Stimulated activated CD8-positive, alpha-beta memory T cell treated with anti-CD3 and anti-CD28 coated beads, Interleukin-12 subunit alpha, Interleukin-12 subunit beta, amount 100 ng/mL, for 4 hours (primary cell): Measurements from ENCODE around the gene YLPM1.
"Not testable (repeated sequence)": the region's sequence is repeated elsewhere in the genome, so short reads cannot be mapped to it uniquely, and the experiment has no call there.

ENCODE experiments used
- DNase-seq: peaks from one replicate; pipeline ENCODE4 v3.0.0-alpha.2; 2020; ENCODE audit warnings: low read depth

The YLPM1 gene, protein sequence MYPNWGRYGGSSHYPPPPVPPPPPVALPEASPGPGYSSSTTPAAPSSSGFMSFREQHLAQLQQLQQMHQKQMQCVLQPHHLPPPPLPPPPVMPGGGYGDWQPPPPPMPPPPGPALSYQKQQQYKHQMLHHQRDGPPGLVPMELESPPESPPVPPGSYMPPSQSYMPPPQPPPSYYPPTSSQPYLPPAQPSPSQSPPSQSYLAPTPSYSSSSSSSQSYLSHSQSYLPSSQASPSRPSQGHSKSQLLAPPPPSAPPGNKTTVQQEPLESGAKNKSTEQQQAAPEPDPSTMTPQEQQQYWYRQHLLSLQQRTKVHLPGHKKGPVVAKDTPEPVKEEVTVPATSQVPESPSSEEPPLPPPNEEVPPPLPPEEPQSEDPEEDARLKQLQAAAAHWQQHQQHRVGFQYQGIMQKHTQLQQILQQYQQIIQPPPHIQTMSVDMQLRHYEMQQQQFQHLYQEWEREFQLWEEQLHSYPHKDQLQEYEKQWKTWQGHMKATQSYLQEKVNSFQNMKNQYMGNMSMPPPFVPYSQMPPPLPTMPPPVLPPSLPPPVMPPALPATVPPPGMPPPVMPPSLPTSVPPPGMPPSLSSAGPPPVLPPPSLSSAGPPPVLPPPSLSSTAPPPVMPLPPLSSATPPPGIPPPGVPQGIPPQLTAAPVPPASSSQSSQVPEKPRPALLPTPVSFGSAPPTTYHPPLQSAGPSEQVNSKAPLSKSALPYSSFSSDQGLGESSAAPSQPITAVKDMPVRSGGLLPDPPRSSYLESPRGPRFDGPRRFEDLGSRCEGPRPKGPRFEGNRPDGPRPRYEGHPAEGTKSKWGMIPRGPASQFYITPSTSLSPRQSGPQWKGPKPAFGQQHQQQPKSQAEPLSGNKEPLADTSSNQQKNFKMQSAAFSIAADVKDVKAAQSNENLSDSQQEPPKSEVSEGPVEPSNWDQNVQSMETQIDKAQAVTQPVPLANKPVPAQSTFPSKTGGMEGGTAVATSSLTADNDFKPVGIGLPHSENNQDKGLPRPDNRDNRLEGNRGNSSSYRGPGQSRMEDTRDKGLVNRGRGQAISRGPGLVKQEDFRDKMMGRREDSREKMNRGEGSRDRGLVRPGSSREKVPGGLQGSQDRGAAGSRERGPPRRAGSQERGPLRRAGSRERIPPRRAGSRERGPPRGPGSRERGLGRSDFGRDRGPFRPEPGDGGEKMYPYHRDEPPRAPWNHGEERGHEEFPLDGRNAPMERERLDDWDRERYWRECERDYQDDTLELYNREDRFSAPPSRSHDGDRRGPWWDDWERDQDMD (N-terminal part only)

DNA sequence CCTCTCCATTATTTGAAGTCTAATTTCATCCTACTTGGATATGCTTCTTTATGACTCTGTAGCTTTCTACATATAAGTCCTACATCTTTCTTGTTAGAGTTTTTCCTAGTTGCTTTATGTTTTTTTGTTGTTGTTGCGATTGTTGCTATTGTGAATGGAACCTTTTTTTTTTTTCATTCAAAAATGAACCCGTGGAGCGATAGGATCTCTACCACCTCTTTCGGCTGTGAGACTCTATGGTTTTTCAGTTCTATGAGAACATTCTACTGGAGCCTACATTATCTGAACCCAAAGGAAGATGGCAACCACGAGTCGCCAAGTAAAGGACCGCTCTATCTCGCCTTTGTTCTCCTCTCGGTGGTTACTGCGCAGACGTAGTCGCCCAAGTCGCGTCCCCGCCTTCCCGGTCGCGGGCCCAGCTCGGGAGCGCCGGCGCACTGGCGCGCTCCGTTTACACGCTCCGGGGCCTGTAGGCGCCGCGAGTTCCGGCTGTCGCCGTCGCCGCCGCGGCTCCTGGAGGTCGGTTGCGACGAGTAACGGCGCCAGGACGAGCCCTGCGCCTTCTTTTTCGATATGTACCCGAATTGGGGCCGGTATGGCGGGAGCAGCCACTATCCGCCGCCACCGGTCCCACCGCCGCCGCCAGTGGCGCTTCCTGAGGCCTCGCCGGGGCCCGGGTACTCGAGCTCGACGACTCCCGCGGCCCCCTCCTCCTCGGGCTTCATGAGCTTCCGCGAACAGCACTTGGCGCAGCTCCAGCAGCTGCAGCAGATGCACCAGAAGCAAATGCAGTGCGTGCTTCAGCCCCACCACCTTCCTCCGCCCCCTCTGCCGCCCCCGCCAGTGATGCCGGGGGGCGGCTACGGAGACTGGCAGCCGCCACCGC is at the start of gene YLPM1:
Gene YLPM1 (plus strand): TSS at position 400 of the 886 bp plus-strand sequence. CDS start 174 bp downstream, at position 574.
- peak; percentile 85 for DNase-seq

DNA sequence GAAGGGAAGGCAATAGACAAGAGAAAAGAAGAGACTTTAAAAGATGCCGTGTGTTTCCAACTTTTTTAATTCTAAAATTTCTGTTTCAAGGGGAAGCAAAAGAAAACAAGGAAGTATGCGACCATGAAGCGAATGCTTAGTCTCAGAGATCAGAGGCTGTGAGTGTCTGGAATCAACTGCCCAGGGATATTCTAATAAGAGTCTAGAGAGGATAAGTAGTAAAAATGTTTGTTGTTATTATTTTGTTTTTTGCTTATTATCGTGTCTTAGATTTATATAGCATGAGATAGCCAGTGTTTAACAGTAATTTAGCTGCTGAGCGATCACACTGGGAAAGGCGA is 49.8 kb upstream of the YLPM1 start:
- DNase-seq: no peak

DNA sequence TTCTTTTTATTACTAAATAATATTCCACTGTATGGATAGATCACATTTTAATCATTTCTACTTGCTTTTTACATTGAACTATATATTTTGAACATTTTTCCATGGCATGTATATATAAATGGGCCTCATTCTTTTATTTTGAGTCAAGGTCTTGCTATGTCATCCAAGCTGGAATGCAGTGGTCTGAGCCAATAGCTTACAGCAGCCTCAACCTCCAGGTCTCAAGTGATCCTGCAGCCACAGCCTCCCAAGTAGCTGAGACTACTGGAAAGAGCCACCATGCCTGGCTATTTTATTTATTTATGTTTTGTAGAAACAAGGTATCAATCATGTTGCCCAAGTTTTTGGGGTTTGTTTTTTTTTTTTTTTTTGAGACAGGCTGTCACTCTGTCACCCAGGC is 42.6 kb upstream of the YLPM1 start:
- DNase-seq: no peak

DNA sequence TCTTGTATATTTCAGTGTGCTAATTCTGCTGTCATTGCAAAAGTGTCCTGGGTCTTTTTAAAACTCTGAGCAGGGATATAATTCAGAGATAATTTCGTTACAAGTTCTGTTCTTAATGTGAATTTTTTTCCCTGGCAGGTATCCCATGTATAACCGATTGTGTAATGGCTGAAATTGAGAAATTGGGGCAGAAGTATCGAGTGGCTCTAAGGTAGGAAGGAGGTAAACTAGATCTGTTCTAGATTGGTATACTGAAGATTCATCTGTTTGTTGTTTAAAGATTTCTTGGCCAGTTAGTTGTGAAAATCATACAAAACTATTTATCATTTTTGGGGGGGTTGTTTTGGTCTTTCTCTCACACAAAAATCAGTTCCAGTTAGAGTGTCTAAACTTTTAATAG is 40.0 kb upstream of the YLPM1 start:
- DNase-seq: no peak

DNA sequence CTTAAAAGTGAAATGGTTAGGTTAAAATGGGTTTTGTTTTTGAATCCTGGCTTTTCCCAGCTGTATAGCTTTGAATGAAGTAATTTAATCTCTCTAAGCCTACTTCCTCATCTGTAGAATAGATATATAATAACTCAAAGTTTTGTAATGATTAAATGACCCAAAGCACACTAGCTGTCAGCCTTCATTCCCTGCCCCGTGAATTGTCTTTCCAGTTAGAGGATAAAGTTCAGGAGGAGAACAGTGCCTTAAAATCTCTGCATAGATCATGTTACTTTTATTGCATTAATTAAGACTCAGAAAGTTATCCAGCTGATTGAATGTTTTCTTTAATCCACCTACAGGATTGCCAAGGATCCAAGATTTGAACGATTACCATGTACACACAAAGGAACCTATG is 30.7 kb upstream of the YLPM1 start:
- DNase-seq: no peak

DNA sequence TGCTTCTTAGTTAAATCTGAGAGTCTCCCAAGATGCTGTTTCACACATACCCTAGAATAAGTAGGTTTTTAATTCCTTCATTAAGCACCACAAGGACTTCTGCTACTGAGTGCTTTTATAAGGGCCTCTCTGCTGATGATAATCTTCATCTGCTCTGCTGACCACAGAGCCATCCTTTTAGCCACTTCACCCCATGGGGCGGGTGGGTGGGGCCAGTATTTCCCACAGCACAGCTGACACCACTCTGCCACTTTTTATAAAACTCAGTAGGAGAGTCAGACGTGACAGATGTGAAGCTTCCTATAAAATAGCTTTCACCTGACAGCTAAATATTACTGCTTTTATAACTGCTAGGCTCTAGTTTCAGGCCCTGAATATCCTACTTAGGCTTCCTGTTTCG is 29.9 kb upstream of the YLPM1 start:
- no peak for DNase-seq

DNA sequence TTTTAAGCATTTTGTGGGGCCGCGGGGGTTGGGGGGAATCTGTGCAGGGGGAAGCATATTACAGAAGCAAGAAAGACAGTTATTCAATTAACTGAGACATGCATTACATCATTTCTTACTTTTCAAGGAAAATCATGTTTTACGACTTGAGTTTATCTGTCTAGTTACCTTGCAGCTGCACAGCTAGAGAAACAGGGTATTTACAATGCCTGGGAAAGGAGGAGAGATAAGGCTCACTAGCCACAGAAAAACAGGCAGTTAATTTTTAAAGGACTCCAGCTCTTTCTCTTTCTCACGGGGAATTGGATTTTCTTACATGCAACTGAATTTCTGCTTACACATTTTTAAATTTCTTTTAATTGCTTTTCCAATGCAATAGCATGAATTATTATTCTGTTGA is 28.0 kb upstream of the YLPM1 start:
- DNase-seq: no peak

DNA sequence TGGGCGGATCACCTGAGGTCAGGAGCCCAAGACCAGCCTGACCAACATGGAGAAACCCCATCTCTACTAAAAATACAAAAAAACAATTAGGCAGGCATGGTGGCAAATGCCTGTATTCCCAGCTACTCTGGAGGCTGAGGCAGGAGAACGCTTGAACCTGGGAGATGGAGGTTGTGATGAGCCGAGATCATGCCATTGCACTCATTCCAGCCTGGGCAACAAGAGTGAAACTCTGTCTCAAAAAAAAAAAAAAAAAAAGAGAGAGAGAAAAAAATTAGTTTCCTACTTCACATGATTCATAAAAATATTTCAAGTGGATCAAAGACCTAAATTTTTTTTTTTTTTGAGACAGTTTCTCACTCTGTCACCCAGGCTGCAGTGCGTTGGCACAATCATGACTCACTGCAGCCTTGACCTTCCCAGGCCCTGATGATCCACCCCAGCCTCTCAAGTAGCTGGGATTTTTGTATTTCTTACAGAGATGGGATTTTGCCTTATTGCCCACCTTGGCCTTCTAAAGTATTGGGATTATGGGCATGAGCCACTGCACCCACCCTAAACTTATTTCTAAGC is 25.3 kb upstream of the YLPM1 start:
- DNase-seq: no peak

DNA sequence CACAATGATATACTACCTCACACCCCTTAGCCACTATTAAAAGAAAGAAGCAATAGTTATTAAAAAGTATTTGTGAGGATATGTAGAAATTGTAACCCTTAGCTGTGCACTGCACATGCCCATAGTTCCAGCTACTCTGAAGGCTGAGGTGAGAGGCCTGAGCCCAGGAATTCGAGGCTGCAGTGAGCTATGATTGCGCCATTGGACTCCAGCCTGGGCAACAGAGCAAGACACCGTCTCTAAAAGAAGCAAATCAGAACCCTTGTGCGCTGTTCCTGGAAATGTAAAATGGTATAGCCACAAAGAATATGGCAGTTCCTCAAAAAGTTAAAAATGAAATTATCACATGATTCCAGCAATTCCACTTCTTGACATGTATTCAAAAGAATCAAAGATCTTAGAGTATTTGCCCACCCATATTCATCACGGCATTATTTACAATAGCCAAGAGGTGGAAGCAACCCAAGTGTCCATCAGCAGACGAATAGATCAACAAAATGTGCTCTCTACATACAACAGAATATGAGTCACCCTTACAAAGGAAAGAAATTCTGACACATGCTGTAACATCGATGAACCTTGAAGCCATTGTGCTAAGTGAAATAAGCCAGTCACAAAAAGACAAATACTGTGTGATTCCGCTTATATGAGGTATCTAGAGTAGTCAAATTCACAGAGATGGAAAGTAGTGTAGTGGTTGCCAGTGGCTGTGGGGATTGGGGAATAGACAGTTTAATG is 23.7 kb upstream of the YLPM1 start:
- no peak for DNase-seq

DNA sequence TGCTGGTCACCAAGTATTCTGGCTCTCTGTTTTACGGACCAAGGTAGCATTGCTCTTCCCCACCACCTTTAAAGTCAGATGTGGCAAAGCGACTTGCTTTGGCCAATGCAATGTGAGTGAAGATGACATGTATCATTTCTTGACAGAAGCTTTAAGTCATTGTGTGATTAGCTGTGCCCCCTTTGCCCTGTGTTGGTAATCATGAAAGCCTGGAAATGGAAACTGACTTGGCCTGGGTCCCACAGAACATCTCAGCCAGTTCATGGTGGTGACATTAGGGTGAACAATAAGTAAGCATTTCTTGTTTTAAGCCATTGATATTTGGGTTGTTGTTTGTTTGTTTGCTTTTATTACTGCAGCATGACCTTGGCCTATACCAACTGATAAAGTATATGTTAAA is 15.9 kb upstream of the YLPM1 start:
- DNase-seq: no peak

DNA sequence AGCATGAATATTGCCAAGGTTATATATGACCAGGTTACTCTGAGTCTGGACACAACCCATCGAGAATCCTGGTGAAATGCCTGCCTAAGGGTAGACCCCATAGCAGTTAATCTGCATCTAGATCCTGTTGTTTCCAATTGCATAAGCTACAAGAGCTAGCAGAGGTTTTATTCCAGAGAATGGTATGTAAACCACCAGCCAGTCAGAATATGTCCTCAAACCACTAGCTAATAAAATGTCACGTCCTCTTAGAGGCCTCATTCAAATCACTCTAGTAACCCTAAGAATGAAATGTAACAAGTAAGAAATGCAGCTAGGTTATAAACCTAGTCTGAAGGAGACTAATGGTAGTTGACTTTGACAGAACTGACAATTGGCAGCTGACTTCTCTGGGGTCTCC is 9.0 kb upstream of the YLPM1 start:
- no peak for DNase-seq

DNA sequence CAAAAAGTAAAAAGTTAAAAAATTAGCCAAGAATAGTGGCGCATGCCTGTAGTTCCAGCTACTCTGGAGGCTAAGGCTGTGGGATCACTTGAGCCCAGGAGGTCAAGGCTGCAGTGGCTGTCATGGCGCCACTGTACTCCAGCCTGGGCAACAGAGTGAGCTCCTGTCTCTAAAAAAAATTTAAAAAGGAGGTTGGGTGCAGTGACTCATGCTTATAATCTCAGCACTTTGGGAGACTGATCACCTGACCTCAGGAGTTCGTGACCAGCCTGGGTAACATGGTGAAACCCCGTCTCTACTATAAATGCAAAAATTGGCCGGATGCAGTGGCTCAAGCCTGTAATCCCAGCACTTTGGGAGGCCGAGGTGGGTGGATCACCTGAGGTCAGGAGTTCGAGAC is 8.2 kb upstream of the YLPM1 start:
- DNase-seq: no peak

DNA sequence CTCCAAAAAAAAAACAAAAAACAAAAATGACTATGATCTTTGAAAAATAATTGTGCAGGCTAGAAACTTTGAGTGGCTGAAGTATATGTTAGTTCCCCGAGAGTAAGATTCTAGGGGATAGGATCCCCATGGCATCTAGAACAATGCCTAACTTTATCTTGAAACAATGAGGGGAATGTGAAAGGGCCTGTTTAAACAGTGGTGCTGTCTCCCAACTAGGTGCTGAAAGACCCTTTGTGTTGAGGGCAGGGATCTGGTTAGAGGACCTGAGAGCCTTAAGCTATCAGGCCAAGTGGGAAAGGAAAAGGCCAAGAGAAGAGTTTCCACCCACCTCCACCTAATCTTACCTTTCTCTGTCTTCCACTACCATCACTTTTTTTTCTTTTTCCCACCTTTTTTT is 6.8 kb upstream of the YLPM1 start:
- no peak for DNase-seq

DNA sequence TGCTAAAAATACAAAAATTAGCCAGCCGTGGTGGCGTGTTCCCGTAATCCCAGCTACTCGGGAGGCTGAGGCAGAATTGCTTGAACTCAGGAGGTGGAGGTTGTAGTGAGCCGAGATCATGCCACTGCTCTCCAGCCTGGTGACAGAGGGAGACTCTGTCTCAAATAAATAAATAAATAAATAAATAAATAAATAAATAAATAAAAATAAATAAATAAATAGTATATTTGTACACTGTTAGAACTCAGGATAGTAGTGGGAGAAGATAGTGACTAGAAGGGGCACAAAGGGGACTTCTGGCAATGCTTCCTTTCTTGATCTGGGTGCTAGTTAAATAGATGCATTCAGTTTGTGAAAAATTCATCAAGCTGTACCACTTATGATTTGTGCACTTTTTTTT is 4.6 kb upstream of the YLPM1 start:
- not testable (repeated sequence) for DNase-seq

DNA sequence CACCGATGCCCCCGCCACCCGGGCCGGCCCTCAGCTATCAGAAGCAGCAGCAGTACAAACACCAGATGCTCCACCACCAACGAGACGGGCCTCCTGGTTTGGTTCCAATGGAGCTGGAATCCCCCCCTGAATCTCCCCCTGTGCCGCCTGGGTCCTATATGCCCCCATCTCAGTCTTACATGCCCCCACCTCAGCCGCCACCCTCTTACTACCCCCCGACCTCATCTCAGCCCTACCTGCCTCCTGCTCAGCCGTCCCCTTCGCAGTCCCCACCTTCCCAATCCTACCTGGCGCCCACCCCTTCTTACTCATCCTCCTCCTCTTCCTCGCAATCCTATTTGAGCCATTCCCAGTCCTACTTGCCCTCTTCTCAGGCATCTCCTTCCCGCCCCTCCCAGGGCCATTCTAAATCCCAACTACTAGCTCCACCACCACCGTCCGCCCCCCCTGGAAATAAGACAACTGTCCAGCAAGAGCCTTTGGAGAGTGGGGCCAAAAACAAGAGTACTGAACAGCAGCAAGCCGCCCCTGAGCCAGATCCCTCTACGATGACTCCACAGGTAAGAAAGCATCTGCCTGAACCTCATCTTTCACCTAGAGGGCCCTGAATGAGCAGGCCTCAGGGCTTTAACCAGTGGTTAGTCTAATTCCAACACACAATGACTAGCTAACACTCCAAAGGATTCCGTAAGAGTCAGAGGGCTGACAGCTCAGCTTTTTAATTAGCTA is 851 bp downstream of the YLPM1 start:
- no peak for DNase-seq

DNA sequence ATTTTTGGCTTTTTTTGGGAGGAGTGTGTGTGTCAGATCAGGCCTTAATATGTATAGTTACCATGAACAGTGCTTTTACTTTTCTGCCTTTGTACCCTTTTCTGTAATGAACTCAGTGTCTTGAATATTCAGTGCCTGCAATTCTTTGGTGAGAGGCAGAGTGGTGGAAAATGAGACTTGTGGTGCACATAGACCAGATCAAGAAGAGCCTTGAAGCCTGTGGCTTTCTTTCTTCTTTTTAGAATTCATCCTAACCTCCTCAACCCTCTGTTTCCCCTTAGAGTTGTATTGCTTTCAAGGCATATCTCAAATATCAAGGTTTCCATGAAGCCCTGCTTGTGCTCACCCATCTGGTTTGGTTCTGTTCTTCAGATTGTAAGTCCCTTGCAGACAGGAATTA is 2.6 kb downstream of the YLPM1 start:
- DNase-seq: no peak

DNA sequence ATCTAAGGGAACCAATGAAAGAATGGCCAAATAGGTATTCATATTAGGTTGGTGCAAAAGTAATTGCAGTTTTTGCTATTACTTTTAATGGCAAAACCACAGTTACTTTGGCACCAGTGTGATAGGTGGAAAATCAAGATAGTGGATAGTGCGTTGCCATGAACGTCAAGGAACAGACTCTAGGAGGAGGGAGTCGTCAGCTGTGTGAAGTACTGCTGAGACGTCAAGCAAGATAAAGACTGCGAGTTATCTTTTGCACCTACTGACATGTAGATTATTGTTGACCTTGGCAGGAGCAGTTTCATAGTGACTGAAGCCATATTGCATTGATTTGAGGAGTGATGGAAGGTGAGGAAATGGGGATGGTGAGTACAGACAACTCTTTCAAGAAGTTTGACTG is 8.3 kb downstream of the YLPM1 start:
- DNase-seq: no peak

DNA sequence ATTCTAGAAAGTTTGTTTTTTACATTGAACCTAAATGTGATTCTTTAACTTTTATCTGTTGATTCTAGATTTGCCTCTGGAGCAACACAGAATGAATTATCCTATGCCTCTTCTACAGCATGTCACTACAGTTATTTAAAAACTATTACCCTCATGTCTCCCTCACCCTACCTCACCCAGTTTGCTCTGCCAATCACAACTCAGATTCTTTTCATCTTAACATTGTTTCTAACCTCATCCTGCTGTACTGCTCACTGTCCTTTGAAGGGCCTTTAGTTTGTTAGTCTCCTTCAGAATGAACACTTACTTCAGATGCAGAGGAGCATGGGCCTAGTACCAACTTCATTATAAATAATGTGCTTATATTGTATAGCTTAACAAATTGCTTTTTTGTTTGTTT is 21.5 kb downstream of the YLPM1 start:
- DNase-seq: no peak

DNA sequence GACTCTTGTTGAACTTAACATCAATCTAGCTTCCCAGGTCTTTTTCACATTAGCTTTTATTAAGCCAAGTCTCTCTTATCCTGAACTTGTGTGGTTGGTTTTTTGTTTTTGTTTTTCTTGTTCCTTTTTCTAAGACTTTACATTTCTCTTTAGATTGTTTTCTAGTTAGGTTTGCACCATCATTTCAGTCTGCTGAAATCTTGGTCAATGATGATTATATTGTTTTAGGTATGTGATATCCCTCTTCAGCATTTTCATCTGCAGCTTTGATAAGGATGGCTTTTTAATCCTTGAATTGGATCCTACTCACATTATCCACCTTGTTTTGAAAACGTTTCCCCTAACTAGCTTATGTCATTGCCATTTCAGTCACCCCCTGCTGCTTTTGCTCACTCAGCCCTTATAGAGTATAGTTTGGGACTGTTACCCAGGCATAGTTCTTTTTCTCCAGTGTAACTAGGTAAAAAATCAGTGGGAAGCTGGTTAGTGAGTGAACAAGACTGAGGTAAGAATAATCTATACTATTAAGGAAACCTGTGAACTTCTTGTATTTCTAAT is 22.0 kb downstream of the YLPM1 start:
- DNase-seq: no peak
